IPS-NIHi7 (cell line): Measurements from ENCODE around the gene LRRC59.
"Not testable (repeated sequence)": the region's sequence is repeated elsewhere in the genome, so short reads cannot be mapped to it uniquely, and the experiment has no call there.

ENCODE experiments used
- DNase-seq: peaks from one replicate; pipeline ENCODE4 v3.0.0; 2012; ENCODE audit warnings: mixed read lengths; ENCODE audit errors: extremely low spot score

Gene LRRC59

DNA sequence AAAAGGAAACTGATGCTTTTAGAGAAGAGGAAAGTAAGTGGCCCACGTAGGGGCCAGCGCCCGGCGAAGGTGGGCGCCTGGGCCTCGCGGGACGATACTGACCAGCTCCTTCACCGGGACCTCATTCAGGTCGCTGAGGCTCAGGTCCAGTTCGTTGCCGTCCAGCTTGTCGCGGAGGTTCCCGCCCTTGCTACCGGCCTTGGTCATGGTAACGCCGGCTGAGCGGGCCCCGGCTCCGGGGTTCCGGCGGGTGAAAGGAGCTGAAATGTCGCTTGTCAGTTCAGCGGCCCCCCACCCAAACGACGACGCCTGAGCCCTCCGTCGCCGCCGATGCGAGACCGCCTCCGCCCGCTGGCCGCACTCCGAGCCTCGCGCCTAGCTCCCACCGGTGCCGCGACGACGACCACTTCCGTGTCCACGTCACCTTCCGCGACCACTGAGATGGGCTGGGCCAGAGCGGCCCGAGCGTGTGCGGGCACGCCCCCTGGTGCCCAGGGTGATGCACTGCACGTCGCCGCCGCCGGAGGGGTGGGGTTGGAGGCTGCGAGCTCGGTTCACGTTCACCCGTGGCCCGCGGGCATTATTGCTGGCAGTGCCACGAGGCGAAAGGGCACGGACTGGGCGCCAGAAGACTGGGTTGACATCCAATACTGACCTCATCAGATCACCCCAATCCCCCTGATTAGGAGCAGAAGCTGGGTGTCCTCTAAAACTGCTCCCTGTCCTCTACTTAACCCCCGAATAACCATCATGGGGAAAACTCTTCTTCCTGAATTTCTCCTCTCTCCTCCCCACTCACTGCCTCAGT lies at the start of gene LRRC59:
Gene LRRC59 (minus strand): TSS at position 413 of the 808 bp plus-strand sequence. CDS start 206 bp downstream, at position 207.
- peak; percentile 94 for DNase-seq

DNA sequence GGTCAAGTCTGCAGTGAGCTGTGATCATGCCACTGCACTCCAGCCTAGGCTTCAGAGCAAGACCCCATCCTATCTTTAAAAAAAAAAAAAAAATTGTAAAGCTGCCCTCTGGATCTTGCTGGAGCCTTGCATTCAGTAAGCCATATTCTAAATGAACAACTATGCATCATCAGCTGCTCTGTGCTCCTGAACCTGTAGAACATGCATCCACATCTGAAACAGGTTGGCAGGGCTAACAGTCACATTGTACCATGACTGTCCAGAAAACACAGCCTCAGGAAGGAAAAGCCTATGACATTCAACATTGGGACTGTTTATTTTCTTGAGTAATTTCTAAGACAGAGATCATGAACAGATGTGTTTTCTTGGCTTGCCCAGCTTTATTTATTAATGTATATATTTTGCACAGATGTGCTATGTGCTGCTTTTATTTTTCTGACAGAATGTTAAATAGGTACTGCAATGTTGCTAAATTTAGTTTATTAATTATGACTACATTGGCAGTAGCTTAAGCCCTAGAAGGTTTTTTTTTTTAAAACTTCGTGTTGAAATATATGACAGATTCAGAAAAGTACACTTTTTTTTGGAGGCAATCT lies 48.5 kb upstream of the LRRC59 start:
- no peak for DNase-seq

GRCh38 chr17:50444841-50445715 lies 47.8 kb upstream of the LRRC59 start:
- no peak for DNase-seq

DNA sequence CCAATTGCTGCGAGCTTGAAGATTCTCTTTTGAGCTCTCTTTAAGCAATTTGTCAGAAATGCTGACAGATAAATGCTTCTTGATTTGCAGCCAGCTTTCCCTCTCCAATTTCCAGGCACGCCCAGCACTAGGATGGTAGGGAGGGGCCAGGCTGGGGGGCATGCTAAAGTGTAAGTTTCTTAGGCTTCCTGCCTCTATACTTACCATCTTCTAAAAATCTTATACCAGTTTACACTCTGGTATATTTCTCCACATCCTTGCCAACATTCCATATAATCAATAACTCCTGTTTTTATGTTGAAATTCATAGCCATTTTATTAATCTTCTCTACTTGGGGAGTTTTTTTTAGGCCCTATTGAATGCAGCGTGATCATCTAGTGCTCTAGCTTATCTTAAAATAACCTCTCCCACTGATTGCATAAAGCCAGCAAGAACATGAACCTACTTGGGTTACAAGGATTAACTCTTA lies 46.2 kb upstream of the LRRC59 start:
- DNase-seq, result no peak

DNA sequence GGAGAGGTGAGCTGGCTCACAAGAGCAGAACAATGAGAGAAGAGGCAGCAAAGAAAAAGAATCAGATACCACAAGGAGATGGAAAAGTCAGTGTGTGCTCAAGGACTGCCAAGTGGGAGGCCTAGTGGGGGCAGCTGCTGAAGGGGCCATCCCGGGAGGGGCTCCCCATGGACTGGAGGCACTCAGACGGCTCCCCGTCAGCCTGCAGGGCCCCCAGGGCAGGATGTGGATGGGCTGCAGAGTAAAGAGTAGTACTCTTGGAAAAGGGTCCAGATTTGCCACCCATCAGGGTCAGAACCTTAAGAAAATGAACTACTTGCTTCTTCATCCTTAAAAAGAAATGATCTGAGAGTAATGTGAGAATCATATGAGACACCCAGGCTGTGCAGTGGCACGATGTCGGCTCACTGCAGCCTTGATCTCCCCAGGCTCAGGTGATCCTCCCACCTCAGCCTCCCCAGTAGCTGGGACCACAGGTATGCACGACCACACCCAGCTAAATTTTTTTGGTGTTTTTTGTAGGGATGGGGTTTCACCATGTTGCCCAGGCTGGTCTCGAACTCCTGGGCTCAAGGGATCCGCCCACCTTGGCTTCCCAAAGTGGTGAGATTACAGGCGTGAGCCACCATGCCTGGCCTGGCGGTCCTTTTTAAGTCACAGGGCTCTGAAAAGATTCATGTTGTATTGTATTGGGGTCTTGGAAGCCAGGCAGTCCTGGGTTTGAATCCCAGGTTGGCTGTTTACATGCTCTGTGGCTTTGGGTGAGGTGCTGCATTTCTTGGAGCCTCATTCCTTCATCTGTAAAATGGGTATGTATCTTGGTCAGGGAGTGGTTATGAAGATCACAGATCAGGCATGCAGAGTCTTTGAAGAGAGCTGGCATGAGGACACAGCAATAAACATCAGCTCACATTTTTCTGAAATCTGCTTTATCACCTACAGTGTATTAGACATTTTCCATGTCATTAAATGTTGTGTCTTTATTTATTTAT lies 43.8 kb upstream of the LRRC59 start:
- DNase-seq, result no peak

DNA sequence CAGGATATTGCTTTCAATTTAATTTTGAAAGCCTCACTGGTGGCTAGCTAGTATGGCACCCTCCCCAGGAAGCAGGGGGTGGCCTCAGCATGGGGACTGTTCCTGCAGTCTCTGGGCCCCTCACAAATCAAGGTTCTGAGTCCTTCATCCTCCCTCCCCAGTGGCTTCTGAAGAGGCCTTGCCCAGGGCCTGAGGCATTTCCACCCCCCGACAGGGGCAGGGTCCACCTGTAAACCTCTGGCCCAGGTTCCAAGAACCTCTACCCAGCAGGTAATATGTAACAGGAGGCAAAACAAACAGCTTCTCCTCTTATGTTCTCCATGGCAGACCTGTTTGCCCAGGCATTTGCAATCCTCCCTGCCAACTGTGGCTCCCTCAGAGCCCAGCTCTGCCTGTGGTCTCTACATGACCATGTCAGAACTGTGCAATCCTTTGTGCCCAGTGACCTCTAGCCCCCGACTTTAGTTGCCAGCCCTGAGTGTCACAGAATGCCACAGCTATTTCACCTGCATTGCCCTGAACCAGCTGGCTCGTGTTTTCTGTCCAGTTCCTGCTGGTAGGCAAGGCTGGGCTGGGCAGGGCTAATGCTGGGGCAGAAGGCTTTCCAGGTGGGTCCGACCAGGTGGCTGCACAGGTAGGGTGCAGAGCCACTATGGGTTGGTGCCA lies 43.0 kb upstream of the LRRC59 start:
- DNase-seq, result no peak

DNA sequence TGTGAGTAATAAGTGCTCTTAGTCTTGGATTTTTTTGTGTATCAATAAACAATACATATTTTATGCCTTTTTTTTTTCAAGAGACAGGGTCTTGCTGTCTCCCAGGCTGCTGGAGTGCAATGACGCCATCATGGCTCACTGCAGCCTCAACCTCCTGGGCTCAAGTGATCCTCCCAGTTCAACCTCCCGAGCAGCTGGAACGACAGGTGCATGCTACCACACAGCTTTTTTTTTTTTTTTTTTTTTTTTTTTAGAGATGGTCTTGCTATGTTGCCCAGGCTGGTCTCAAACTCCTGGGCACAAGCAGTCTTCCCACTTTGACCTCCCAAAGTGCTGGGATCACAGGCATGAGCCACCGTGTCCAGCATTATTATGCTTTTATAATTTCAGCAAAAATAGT lies 41.7 kb upstream of the LRRC59 start:
- no peak for DNase-seq

GRCh38 chr17:50437409-50437808 lies 40.1 kb upstream of the LRRC59 start:
- DNase-seq, result no peak

GRCh38 chr17:50432125-50432762 lies 34.9 kb upstream of the LRRC59 start:
- DNase-seq, result no peak

DNA sequence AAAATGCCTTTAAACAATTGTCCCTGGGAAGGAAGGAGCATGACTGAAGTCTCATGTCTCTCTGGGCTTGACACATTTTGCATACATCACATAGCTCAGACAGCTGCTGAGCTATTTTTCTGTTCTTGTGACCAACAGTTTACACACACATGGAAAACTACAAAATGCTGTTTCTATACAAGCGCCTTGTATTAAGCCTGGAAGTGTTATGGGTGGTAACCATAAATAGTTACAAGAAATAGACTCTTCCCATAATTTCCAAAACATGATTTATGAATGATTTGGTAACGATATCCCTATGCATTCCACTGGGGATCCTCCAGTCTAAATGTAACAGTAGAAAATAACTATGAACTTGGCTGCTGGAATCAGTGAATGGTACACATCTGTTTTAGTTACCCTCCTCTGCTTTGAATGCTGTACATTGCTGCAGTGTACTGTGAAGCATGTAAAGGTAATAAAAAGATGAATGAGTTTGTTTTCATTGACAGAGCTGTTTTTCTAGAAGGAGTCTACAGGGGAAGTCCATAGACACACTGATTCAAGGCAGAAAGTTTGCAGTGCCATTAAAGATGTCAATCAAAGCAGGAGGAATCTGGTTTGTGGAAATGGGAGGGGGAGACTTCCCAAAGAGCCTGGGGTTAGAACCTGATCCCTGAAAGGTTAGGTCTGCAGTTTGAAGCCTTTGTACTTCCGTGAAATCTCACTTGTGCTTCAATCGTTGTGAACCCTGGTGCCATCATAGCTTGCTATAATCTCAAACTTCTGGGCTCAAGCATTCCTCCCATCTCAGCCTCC lies 33.7 kb upstream of the LRRC59 start:
- DNase-seq, result no peak

- no peak for DNase-seq
Measured at GRCh38 chr17:50429793-50430192, 32.5 kb upstream of the LRRC59 start.

DNA sequence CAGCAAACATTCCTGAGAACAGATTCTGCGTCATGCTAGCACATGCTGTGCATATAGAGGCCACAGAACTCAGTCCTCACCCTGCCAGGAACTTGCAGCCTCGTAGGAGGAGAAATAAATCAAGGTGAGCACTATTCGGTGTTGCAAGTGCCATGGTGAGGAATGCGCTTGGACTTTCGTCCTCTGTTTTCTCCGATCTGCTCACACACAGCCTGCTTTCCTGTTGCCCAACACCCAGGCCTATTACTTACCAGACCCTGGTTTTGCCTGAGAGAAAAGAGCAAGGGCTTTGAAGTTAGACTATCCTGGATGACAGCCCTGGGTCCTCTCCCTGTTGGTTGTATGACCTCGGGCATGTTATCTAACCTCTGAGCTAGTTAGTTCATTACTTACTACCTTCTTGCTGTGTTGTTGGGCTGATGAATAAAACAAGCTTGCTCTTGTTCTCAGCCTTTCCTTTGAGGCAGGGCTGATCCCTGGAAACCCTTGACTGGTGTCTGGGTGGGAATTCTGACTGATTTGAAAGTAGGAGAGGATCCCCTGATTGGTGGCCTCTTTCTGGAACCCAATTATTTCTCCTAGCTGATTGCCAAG lies 31.6 kb upstream of the LRRC59 start:
- no peak for DNase-seq

GRCh38 chr17:50428126-50428525 lies 30.8 kb upstream of the LRRC59 start:
- DNase-seq, result not testable (repeated sequence)

DNA sequence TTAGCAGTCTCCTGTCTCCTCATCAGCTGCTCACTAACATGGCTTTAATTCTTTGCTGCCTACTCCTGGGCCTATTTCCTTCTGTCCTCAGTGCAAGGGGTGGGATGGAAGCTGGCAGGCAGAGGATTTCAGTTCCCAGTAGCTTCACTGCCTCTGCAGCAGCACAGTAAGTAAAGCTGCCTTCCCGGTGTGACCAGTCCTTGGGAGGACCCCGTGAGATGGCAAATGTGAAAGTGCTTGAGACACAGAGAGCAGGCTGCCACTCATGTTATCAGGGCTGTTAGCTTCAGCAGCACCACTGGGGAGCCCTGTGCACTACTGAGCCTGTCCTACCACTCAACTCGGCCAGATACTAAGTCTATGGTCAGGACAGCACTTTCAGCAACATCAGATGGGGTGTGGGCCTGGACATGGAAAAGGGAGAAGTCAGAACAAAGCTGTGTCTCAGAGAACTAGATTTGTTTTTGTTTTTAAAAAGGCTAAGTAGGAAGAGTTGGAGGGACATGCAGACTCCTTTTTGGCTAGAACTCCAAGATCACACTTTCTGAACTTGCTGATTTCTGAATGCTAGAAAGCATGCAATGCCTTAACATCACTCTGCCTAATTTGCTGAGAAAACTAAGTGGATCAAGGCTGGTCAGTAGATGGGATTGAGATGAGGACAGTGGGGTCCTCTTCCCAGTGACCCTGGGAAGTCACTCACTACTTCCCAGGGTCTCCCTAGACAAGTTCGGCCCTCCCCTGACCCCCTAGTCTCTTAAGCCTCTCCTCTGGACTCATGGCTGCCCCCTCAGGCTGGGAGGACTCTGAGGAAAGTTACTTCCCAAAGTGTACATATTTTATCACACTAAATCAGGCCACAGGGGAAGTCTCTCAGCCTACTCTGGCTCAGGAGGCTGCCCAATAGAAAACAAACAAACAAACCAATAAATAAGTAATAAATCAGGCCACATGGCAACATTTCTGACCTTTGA lies 29.8 kb upstream of the LRRC59 start:
- DNase-seq, result peak; percentile 54

GRCh38 chr17:50426472-50426782 lies 29.1 kb upstream of the LRRC59 start:
- peak; percentile 82 for DNase-seq

GRCh38 chr17:50425682-50426471 lies 28.6 kb upstream of the LRRC59 start, which contains the start of gene ACSF2:
Gene ACSF2 (plus strand): TSS chr17:50426218. CDS start chr17:50426262, 44 bp downstream.
- peak; percentile 78 for DNase-seq
